ENCODE data around the gene EMX2.

Gene EMX2

GRCh38 chr10:117530791-117531190 is 11.8 kb upstream of the EMX2 start:
- TF ChIP-seq CTCF (conservative IDR thresholded peaks at IDR 0.05; ENCODE audit: control insufficient read depth, insufficient read depth, low read depth, low read length), result no peak
- no peak for DNase-seq (ENCODE audit: low read depth)
- H3K4me3 ChIP-seq (ENCODE audit: control insufficient read depth, low read depth, low read length), result no peak overlapping the region

GRCh38 chr10:117531371-117532002 is 11.1 kb upstream of the EMX2 start:
- TF ChIP-seq CTCF (conservative IDR thresholded peaks at IDR 0.05; ENCODE audit: control insufficient read depth, insufficient read depth, low read depth, low read length), result no peak
- DNase-seq (ENCODE audit: low read depth), result no peak
- H3K4me3 ChIP-seq (ENCODE audit: control insufficient read depth, low read depth, low read length), result no peak overlapping the region

GRCh38 chr10:117532003-117532385 is 10.6 kb upstream of the EMX2 start:
- no peak overlapping the region for H3K4me3 ChIP-seq (ENCODE audit: control insufficient read depth, low read depth, low read length)
- no peak for TF ChIP-seq CTCF (conservative IDR thresholded peaks at IDR 0.05; ENCODE audit: control insufficient read depth, insufficient read depth, low read depth, low read length)
- no peak for DNase-seq (ENCODE audit: low read depth)

GRCh38 chr10:117532451-117533107 is 10.0 kb upstream of the EMX2 start:
- no peak for DNase-seq (ENCODE audit: low read depth)
- H3K4me3 ChIP-seq (ENCODE audit: control insufficient read depth, low read depth, low read length), result no peak overlapping the region
- TF ChIP-seq CTCF (conservative IDR thresholded peaks at IDR 0.05; ENCODE audit: control insufficient read depth, insufficient read depth, low read depth, low read length), result no peak

GRCh38 chr10:117533507-117534281 is 8.9 kb upstream of the EMX2 start:
- no peak for DNase-seq (ENCODE audit: low read depth)
- no peak overlapping the region for H3K4me3 ChIP-seq (ENCODE audit: control insufficient read depth, low read depth, low read length)
- TF ChIP-seq CTCF (conservative IDR thresholded peaks at IDR 0.05; ENCODE audit: control insufficient read depth, insufficient read depth, low read depth, low read length), result no peak

- DNase-seq (ENCODE audit: low read depth), result no peak
- no peak for TF ChIP-seq CTCF (conservative IDR thresholded peaks at IDR 0.05; ENCODE audit: control insufficient read depth, insufficient read depth, low read depth, low read length)
- H3K4me3 ChIP-seq (ENCODE audit: control insufficient read depth, low read depth, low read length), result peak overlapping the region; percentile 26
Measured at GRCh38 chr10:117534321-117535297, 7.9 kb upstream of the EMX2 start.

Measured in fibroblast of mammary gland (primary cell).